ENCODE data around the gene TCF4.

The TCF4 gene

DNA sequence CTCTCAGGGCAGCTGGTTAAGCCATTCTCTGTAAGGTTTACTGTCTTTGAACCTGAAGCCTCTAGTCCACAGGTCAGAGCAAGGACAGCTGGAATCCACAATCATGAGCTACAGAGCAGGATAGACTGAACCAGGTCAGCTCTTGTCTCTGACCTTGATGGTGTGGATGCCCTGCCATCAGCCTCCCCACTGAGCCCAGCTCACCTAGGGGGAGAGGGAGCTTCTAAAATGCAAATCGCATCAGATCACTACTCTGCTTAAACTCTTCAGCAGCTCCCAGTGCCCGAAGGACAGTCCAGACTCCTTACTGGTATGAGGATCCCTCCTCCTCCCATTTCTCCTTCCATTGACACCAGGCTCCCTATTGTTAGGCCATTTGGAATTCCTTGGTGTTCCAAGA lies 373.5 kb downstream of the TCF4 start:
- DNase-seq, result no peak

DNA sequence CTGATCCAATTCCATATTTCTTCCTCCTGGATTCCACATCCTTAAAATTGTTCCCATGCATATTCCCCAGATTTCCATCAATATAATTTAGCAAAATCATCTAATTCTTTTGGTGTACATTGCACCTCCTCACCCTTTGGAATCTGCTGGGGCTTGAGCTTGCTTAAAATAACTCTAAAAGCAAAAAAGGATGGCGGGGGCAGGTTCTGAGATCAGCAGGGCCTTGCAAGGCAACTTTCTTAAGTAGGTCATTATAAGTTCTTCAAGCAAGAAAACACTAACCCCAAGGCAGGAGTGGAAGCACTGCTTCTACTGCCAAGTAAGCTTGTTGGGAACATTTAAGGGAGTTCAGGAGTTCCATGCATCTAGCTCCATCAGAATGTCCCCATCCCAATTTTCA lies 374.4 kb downstream of the TCF4 start:
- DNase-seq, result no peak

DNA sequence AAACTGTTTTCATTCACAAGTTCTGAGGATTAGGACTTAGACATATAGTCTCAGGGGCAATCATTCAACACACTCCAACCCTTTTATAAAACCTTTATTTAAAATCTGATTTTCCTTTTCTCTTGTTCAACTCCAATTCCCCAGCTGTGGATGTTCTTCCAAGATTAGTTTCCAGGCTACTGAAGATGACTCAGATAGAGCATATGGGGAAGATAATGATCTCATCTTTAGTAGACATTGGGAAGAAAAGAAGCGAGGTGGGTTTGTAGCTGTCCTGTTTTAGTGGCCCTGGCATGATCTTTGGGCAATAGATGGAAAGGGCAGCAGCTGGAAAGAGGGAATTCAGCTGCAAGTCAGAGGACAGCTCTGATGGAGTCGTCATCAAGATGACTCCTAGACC lies 381.1 kb downstream of the TCF4 start:
- no peak for DNase-seq

DNA sequence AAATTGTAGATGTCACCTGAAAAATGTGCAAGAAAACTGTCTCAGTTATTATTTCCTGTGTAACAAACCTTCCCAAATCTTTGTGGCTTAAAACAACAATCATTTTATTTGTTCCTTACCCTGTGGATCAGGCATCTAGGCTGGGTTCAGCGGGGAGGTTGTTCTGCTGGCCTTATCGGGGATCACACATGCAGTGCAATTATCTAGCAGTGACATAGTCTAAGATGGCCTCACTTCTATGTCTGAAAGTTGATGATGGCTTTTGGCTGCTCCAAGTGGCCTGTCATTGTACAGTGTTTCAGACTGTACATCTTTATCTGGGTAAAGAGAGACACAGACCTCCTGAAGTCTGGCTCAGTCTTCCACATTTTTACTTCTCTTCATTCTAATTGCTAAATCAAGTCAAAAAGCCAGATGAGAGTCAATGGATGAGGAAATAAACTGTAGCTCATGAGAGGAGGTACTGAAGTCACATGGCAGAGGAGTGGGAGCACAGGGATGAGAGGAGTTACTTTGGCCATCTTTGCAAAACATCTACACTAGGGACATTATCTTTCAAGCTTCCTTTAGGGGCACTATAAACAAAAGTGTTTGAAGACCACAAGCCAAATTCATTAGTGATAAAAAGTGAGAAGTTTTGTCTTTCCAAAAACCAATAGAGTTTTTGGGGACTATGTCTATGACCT lies 385.6 kb downstream of the TCF4 start:
- no peak for DNase-seq

DNA sequence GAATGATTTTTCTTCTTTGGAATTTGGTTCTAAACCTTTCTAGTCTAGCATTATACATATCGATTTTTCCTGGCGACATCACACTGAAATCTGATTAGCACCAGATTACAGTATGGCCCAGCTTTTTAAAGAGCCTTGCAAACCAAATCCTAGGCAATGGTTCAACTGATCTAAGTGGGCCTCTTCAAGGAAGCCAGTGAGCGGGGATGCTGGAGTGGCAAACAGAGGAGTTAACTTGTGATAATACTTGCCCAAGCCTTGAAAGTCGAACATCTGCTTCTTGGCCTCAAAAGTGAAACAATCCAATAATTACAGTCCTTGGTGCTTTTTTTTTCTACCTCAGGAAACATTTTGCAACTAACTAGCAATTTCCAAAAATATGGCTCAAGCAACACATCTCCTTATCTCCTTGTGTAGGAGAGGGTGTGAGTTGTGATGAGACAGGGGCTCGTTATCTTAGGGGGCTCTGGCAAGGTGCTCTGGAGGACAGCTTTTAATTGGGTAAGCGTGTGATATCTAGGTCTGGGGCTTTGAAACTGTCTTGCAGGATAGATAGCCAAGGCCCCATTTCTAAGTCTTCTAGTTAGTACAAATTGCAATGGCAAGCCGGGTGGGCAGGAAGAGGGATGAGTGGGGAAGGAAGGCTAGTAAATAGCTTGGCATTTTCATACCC lies 388.6 kb downstream of the TCF4 start:
- no peak for DNase-seq

DNA sequence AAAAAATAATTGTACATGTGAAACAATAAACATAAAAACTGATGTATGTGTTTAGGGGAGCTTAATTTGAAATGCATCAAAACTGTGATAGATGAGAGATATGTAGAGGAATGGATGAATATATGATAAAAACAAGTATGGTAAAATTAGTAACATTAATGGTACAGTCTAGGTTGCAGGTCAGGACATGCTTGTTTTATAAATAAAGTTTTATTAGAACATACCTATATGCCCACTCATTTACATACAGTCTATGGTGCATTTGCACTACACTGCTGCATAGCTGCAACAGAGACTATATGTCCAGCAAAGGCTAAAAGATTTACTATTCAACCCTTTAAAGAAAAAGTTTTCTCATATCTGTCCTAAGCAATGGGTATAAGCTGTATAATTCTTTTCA lies 392.1 kb downstream of the TCF4 start:
- DNase-seq, result no peak

DNA sequence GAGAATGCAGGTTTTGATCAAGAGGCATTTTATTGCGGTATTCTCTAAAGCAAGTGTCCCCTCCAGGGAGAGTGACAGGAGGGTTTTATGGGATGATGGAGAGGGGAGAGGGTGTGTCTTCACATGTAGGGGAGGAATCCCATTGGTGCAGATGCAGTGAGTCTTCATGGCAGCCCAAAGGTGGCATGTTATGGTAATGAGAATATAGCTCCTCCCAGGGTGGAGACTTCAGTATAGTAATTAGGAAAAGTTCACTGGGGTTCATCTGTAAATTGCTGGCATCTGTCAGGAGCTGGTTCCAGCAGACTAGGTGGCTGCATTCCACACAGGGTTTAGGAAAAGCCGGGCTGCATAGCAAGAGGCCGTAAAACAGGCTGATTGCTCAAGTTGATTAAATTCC lies 398.0 kb downstream of the TCF4 start:
- DNase-seq, result no peak

DNA sequence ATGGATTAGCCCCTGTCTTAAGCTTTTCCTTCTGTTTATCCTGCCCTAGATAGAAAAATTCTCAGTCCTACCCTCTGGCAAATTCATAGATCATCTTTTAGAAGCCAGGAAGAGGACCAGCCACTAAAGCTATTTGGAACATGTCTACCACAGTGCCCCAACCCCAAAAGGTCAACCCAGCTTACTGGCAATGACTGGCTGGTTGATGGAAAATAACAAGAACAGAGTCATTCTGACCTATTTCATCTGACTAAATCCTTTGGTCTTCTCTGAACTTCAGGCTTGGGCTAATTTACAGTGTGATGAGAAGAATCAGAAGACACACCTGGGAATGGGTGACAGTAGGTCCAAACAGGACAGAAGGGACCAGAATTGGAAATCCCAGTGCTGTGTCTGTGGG lies 401.4 kb downstream of the TCF4 start:
- DNase-seq, result no peak

DNA sequence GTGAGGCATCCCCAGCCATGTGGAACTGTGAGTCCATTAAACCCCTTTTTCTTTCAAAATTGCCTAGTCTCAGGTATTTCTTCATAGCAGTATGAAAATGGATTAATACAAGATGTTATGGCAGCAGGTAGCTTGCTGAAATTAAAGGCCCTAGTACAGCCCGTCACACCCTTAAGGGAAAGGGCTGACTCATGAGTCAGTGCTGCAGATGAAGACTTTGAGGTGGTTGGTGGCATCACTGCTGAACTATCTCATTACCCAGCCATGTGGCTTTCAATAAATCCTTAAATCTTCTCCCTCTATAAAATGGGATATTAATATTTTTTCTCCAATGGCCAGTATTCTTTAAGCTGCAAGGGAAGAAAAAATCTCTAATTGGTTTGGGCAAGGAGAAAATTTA lies 402.6 kb downstream of the TCF4 start:
- no peak for DNase-seq

DNA sequence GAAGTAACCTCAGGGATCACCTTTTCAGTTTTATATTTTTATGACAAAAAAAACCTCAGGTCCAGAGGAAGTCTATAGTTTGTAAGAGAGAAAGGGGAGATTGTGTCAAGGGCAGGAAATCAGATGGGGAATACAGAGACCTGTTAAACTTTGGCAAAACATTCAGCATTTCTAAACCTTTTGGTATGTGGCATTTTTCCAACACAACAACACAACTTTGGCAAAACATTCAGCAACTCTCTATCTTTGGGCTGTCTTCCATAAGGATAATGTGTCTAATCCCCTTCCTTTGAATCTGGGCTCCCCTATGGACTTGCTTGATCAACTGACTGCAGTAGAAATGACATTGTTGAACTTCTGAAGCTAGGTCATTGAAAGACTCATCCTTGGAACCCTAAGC lies 408.2 kb downstream of the TCF4 start:
- no peak for DNase-seq

DNA sequence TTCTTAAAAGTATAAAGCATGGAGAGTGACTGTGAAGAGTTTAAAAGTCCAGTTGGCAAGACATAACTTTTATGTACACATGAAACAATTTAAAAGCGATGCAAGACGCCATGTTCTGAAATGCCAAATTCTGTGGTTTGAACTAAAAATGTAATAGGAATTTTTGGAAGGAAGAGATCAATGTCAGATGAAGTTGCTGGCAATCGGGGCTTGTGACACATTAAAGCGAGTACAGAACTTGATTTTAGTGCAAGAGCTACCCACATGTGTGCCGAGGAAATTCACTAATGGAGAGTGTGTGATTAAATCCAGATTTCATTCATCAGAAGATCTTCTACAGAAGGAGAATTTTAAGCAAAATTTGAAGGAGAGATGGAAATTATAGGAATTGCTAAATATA lies 408.6 kb downstream of the TCF4 start:
- no peak for DNase-seq

DNA sequence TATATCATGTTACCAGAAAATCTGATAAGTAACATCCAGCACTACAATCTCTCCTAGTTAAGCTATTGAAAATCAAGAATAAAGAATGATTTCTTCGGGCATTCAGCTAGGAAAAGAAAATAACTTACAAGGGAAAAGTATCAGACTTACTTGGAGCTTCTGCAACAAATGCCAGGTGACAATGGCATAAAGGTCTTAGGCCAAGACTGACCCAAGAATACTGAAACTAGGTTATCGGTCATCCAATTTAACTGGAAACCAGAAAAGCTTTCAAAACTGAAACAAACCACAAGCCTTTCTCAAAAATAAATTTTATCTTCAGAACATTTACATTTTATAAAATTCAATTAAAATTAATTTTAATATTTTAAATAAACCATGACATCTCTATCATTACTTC lies 414.7 kb downstream of the TCF4 start:
- DNase-seq, result no peak
